ENCODE data around the gene FAXC.

DNA sequence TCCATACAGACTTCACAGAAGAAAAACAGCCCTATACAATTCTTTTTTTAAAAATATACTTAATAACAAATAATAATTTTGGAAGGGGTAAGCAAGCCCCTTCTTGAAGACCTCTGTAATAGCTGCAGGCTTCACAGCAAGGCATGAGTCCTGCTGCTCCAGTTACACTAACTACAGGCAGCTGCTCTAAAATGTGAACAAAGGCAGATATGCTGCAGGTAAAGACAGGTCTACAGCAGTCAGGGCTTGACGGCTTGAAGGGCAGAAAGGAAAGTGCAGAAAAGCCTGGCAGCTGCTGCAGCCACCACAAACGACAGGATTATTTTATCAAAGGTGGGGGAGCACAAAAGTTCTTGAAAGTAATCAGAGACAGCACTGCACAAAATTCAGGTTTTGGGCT, 11.3 kb downstream of the FAXC start:
- TF ChIP-seq CTBP1 (IDR thresholded peaks at IDR 0.05; ENCODE audit: borderline replicate concordance) (no peak), SUZ12 (IDR thresholded peaks at IDR 0.05) (no peak)
